Right cardiac atrium (tissue), 5 donors: Measurements from ENCODE around the gene PAPSS2. TPM values are rescaled to one million over a fixed set of nuclear protein-coding genes. Genes with fewer than 3 reads are reported as not detected.
"Not testable (repeated sequence)": the region's sequence is repeated elsewhere in the genome, so short reads cannot be mapped to it uniquely, and the experiment has no call there.

Source experiments
- ATAC-seq, 2 donors: fragments of 200-7000 bp; cut with Tn5 transposase; one replicate each; pipeline versions ENCODE4 v1.8.0 to v1.9.1; 2020; ENCODE audit warnings: moderate library complexity in 2 of 2, mild to moderate bottlenecking in 1 of 2
- DNase-seq, 3 donors: peaks; one replicate each; pipeline ENCODE4 v3.0.0-alpha.2; 2020
- H3K27ac ChIP-seq: one replicate; pipeline ENCODE4 v1.5.1; 2013; ENCODE audit warnings: mild to moderate bottlenecking, low read length, control low read depth, moderate library complexity
- H3K27me3 ChIP-seq: one replicate; pipeline ENCODE4 v1.6.1; 2013; ENCODE audit not compliant: control insufficient read depth, insufficient read depth
- H3K4me1 ChIP-seq: one replicate; pipeline ENCODE4 v1.6.1; 2013; ENCODE audit warnings: low read length; ENCODE audit not compliant: control insufficient read depth, insufficient read depth
- H3K4me3 ChIP-seq: one replicate; pipeline ENCODE4 v1.5.1; 2013; ENCODE audit warnings: low read length, control low read depth
- H3K9me3 ChIP-seq: one replicate; pipeline ENCODE4 v1.6.1; 2013; ENCODE audit warnings: low read length; ENCODE audit not compliant: control insufficient read depth
- WGBS: extraction: QIAGEN DNeasy Blood & Tissue Kit; methylation state at CpG from one replicate; pipeline ENCODE4 v1.1.7; 2013; 5-methylcytosine and 5-hydroxymethylcytosine counted together
- intact Hi-C, 4 donors: fragments of 100-400 bp; cut with DNase I; formaldehyde crosslinking; loops; one replicate each; pipeline versions ENCODE4 v1.11.0 to v1.14.0; 2022 to 2023
- long read RNA-seq, 4 donors: library from polyadenylated mRNA; unstranded; transcript quantifications; one replicate each; pipeline ENCODE4 v2.0.0, GENCODE V29; 2020 to 2021
- polyA plus RNA-seq: library from polyadenylated mRNA; stranded (reverse); fragments of 200-250 nt; gene quantifications from one replicate; pipeline ENCODE4 v1.2.3, GENCODE V29; 2013
- total RNA-seq, 4 donors: library from RNA; stranded (reverse); fragmentation: NEBNext Ultra II Directional; extraction: Animal tissue kit (Norgen Biotek cat#: 25700); gene quantifications; one replicate each; pipeline ENCODE4 v1.2.1, GENCODE V29; 2021
- donor health status: healthy with polysubstance abuse.
- donor health status: DM: no; HTN: yes; CAD: no.
- donor health status: DM: no; HTN: no; CAD: no.
- donor health status: DM: no; HTN: yes; CAD: no; lungs with severe emphysema.
- donor health status: DM: yes; HTN: yes; CAD: no.

Gene PAPSS2
- total RNA-seq: 10 to 100 TPM; 10.9 to 15.9 (median 14.6) TPM
- 5.0 TPM for polyA plus RNA-seq
- long read RNA-seq, donor 1, transcript PAPSS2-201 (12 exons, 3,949 nt): major isoform, 10 of 12 reads
- long read RNA-seq, donor 1, partial matches to known transcripts: 1 of 12 reads
- long read RNA-seq, donor 1, other reads (novel, unspliced or antisense): 1 of 12 reads
- long read RNA-seq, donor 2, transcript PAPSS2-201 (12 exons, 3,949 nt): major isoform, 9 of 10 reads
- long read RNA-seq, donor 2, partial matches to known transcripts: 1 of 10 reads
- long read RNA-seq, donor 2, other reads (novel, unspliced or antisense): 0 of 10 reads
- long read RNA-seq, donor 3, transcript PAPSS2-201 (12 exons, 3,949 nt): major isoform, 17 of 30 reads
- long read RNA-seq, donor 3, partial matches to known transcripts: 8 of 30 reads
- long read RNA-seq, donor 3, other reads (novel, unspliced or antisense): 5 of 30 reads
- long read RNA-seq, donor 4, transcript PAPSS2-201 (12 exons, 3,949 nt): major isoform, 7 of 8 reads
- long read RNA-seq, donor 4, partial matches to known transcripts: 1 of 8 reads
- long read RNA-seq, donor 4, other reads (novel, unspliced or antisense): 0 of 8 reads

GRCh38 chr10:87659571-87660483, at the start of gene PAPSS2:
TSS of gene PAPSS2 (plus strand) at chr10:87659878. CDS start at chr10:87659982, 104 bp downstream.
- intact Hi-C loops: loop anchor here in 2 of 4 donors (2.0 to 5.0 kb wide), 2 partner anchors 75 to 77 kb away; no protein-coding TSS in a partner anchor
- WGBS: under 1% methylated on average over 82 of the region's 82 CpGs
- ATAC-seq: peak; percentile 89 to 93
- H3K27ac ChIP-seq: peak within 1 kb of the TSS; percentile 79
- peak within 1 kb of the TSS; percentile 97 for H3K4me3 ChIP-seq
- peak; percentile 81 to 90 (median 89) for DNase-seq
- H3K4me1 ChIP-seq: no peaks in the 10 kb centered on the region
- no peaks in the 10 kb centered on the region for H3K27me3 ChIP-seq
- no peaks in the 10 kb centered on the region for H3K9me3 ChIP-seq

GRCh38 chr10:87611341-87611740, 48.3 kb upstream of the PAPSS2 start:
- H3K4me1 ChIP-seq, H3K9me3 ChIP-seq, H3K4me3 ChIP-seq, intact Hi-C loops, H3K27ac ChIP-seq, H3K27me3 ChIP-seq, DNase-seq, ATAC-seq: not testable (repeated sequence)
- 97% methylated on average over 2 of the region's 2 CpGs for WGBS

- ATAC-seq (no peak), DNase-seq (no peak)
- H3K27me3 ChIP-seq: no peaks in the 10 kb centered on the region
- no peaks in the 10 kb centered on the region for H3K9me3 ChIP-seq
- H3K4me3 ChIP-seq: no peak overlapping the region
- no peak overlapping the region for H3K27ac ChIP-seq
- 91% methylated on average over 2 of the region's 2 CpGs for WGBS
- intact Hi-C loops: no loop called here
- H3K4me1 ChIP-seq: no peaks in the 10 kb centered on the region
Measured at GRCh38 chr10:87612115-87612514, 47.6 kb upstream of the PAPSS2 start.

GRCh38 chr10:87613751-87614150, 45.9 kb upstream of the PAPSS2 start:
- DNase-seq: no peak
- intact Hi-C loops: no loop called here
- 72% methylated on average over 2 of the region's 2 CpGs for WGBS
- H3K9me3 ChIP-seq: no peaks in the 10 kb centered on the region
- no peak overlapping the region for H3K4me3 ChIP-seq
- no peak for ATAC-seq
- no peaks in the 10 kb centered on the region for H3K4me1 ChIP-seq
- no peak overlapping the region for H3K27ac ChIP-seq
- no peaks in the 10 kb centered on the region for H3K27me3 ChIP-seq

- intact Hi-C loops: no loop called here
- 61% methylated on average over 3 of the region's 3 CpGs for WGBS
Measured at GRCh38 chr10:87615856-87616255, 43.8 kb upstream of the PAPSS2 start.

GRCh38 chr10:87617503-87617902, 42.2 kb upstream of the PAPSS2 start:
- no peak for ATAC-seq
- intact Hi-C loops: no loop called here
- Histone ChIP-seq H3K27me3 (no peaks in the 10 kb centered on the region), H3K4me1 (no peaks in the 10 kb centered on the region), H3K4me3 (no peak overlapping the region), H3K27ac (no peak overlapping the region), H3K9me3 (no peaks in the 10 kb centered on the region)
- DNase-seq: no peak
- 94% methylated on average over 1 of the region's 1 CpG for WGBS

More at GRCh38 chr10:87615856-87616255, 43.8 kb upstream of the PAPSS2 start:
- no peaks in the 10 kb centered on the region for H3K4me1 ChIP-seq
- no peaks in the 10 kb centered on the region for H3K27me3 ChIP-seq
- H3K27ac ChIP-seq: no peak overlapping the region
- H3K9me3 ChIP-seq: no peaks in the 10 kb centered on the region
- DNase-seq (no peak), ATAC-seq (no peak)
- no peak overlapping the region for H3K4me3 ChIP-seq

GRCh38 chr10:87618566-87619423, 40.9 kb upstream of the PAPSS2 start:
- intact Hi-C loops: no loop called here
- DNase-seq (no peak), ATAC-seq (no peak)
- H3K9me3 ChIP-seq: no peaks in the 10 kb centered on the region
- no peaks in the 10 kb centered on the region for H3K4me1 ChIP-seq
- no peak overlapping the region for H3K4me3 ChIP-seq
- no peaks in the 10 kb centered on the region for H3K27me3 ChIP-seq
- no peak overlapping the region for H3K27ac ChIP-seq
- 75% methylated on average over 11 of the region's 11 CpGs for WGBS

GRCh38 chr10:87619705-87620104, 40.0 kb upstream of the PAPSS2 start:
- 74% methylated on average over 5 of the region's 5 CpGs for WGBS
- Histone ChIP-seq H3K4me1 (no peaks in the 10 kb centered on the region), H3K27me3 (no peaks in the 10 kb centered on the region), H3K4me3 (no peak overlapping the region), H3K9me3 (no peaks in the 10 kb centered on the region), H3K27ac (no peak overlapping the region)
- intact Hi-C loops: no loop called here
- DNase-seq (no peak), ATAC-seq (no peak)

DNA sequence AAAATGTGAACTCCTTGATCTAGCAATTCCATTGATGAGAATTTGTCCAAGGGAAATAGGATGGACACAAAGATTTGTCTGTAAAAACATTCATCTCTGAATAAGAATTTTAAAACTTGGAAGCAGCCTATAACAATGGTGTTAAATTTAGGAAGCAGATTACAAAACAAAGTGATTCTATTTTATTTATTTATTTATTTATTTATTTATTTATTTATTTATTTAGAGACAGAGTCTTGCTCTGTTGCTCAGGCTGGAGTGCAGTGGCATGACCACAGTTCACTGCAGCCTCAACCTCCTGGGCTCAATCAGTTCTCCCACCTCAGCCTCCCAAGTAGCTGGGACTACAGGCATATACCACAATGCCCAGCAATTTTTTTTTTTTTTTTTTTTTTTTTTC, 38.2 kb upstream of the PAPSS2 start:
- H3K9me3 ChIP-seq, intact Hi-C loops, DNase-seq, ATAC-seq, H3K27me3 ChIP-seq, H3K4me3 ChIP-seq, H3K4me1 ChIP-seq, H3K27ac ChIP-seq: not testable (repeated sequence)

- H3K4me3 ChIP-seq: no peak overlapping the region
- H3K27ac ChIP-seq: no peak overlapping the region
- 74% methylated on average over 7 of the region's 7 CpGs for WGBS
- no peak for ATAC-seq
- intact Hi-C loops: no loop called here
- H3K9me3 ChIP-seq: no peaks in the 10 kb centered on the region
- H3K4me1 ChIP-seq: no peaks in the 10 kb centered on the region
- no peak for DNase-seq
- H3K27me3 ChIP-seq: no peaks in the 10 kb centered on the region
Measured at GRCh38 chr10:87622314-87623004, 37.2 kb upstream of the PAPSS2 start.
